Measurements from ENCODE around the gene ZNF667.

Gene ZNF667

DNA sequence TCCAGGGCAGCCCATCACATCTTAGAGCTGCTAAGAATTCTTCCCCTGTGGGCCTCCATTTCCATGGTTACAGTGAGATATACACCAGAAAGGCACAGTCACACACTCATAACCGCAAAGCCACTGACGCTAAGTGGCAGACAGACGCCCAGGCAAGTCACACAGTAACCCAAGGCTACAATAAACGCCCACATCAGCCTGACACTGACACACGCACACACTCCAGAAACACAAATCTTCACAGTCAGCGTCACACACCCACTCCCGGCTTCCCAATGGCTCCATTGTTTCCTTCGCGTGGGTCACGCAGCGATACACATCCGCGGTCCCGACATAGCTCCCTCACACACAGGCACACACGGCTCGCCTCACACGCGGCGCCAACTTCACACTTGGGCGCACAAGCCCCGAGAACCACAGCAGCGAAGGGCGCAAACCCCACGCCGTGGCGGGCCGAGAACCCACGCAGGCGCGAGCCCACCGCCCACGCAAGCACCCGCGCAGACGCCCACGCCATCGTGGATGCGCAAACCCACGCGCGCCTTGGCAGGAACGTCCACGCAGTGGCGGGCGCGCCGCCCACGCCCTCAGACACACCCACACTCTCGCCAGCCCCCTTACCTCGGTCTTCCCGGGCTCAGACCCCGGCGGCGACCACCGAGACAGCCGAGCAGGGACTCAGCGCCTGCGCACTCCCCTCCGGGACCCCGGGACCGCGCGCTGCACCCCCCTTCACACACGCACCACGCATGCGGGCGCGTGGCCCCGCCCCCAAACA is at the start of gene ZNF667:
ZNF667 (minus strand) TSS at position 695 of the 778 bp plus-strand sequence. CDS start 14,975 bp downstream, outside the sequence.
- Histone ChIP-seq H3K9me3 (ENCODE audit: control insufficient read depth in 2 of 2, low read length in 2 of 2) (peaks cover 0 to 2% of the 10 kb centered on the region in 2 donors), H3K4me1 (ENCODE audit: control insufficient read depth, insufficient read depth, low read length) (peaks cover 20% of the 10 kb centered on the region), H3K36me3 (ENCODE audit: control insufficient read depth in 2 of 2, insufficient read depth in 2 of 2, low read length in 2 of 2) (peaks cover 3 to 6% of the 10 kb centered on the region in 2 donors), H3K9ac (ENCODE audit: low read length in 2 of 2) (peak within 1 kb of the TSS; percentile 80 to 89), H3K4me3 (ENCODE audit: low read length in 2 of 2) (peak within 1 kb of the TSS; percentile 94 to 99), H3K27ac (ENCODE audit: low read length) (peak within 1 kb of the TSS; percentile 78), H3K27me3 (ENCODE audit: control insufficient read depth in 1 of 2, insufficient read depth in 2 of 2, low read length in 2 of 2) (no peaks in the 10 kb centered on the region)

DNA sequence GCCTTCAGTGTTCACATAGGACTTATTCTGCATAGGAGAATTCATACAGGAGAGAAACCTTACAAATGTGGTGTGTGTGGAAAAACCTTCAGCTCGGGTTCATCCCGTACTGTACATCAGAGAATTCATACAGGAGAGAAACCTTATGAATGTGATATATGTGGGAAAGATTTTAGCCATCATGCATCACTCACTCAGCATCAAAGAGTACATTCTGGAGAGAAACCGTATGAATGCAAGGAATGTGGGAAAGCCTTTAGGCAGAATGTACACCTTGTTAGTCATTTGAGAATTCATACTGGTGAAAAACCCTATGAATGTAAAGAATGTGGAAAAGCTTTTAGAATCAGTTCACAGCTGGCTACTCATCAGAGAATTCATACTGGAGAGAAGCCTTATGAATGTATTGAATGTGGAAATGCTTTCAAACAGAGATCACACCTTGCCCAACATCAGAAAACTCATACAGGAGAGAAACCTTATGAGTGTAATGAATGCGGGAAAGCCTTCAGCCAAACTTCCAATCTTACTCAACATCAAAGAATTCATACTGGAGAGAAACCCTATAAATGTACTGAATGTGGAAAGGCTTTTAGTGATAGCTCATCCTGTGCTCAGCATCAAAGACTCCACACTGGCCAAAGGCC is 48.2 kb upstream of the ZNF667 start:
- Histone ChIP-seq H3K9ac (ENCODE audit: low read length in 2 of 2) (no peak overlapping the region), H3K4me3 (ENCODE audit: low read length in 2 of 2) (peak overlapping the region in 1 of 2 donors; percentile 50), H3K27me3 (ENCODE audit: control insufficient read depth in 1 of 2, insufficient read depth in 2 of 2, low read length in 2 of 2) (no peaks in the 10 kb centered on the region), H3K4me1 (ENCODE audit: control insufficient read depth, insufficient read depth, low read length) (no peaks in the 10 kb centered on the region), H3K27ac (ENCODE audit: low read length) (no peak overlapping the region), H3K9me3 (ENCODE audit: control insufficient read depth in 2 of 2, low read length in 2 of 2) (peaks cover 61 to 72% of the 10 kb centered on the region in 2 donors), H3K36me3 (ENCODE audit: control insufficient read depth in 2 of 2, insufficient read depth in 2 of 2, low read length in 2 of 2) (peaks cover 15 to 33% of the 10 kb centered on the region in 2 donors)

DNA sequence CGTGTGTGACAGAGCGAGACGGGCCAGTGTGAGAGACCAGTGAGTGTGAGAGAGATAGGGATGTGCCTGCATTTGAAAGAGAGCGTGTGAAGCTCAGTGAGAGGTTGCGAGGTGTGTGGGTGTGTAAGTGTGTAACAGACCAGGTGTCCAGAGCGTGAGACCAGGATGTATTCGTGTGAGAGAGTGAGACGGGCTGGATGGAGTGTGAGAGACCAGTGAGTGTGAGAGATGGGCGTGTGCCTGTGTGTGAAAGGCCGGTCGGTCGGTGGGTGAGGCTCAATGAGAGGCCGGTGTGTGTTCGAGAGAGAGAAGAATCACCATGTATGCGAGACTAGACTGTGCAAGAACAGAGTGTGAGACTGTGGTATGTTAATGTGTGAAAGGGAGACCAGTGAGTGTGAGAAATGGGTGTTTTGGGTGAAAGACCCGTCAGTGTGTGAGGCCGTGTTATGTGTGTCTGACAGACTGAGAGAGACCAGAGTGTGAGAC is 31.2 kb upstream of the ZNF667 start:
- Histone ChIP-seq H3K27me3 (ENCODE audit: control insufficient read depth in 1 of 2, insufficient read depth in 2 of 2, low read length in 2 of 2) (no peaks in the 10 kb centered on the region), H3K9ac (ENCODE audit: low read length in 2 of 2) (peak overlapping the region; percentile 85 to 97), H3K9me3 (ENCODE audit: control insufficient read depth in 2 of 2, low read length in 2 of 2) (no peaks in the 10 kb centered on the region), H3K4me3 (ENCODE audit: low read length in 2 of 2) (peak overlapping the region; percentile 90 to 98), H3K4me1 (ENCODE audit: control insufficient read depth, insufficient read depth, low read length) (peaks cover 13% of the 10 kb centered on the region), H3K27ac (ENCODE audit: low read length) (peak overlapping the region; percentile 94), H3K36me3 (ENCODE audit: control insufficient read depth in 2 of 2, insufficient read depth in 2 of 2, low read length in 2 of 2) (peaks cover 3 to 6% of the 10 kb centered on the region in 2 donors)

DNA sequence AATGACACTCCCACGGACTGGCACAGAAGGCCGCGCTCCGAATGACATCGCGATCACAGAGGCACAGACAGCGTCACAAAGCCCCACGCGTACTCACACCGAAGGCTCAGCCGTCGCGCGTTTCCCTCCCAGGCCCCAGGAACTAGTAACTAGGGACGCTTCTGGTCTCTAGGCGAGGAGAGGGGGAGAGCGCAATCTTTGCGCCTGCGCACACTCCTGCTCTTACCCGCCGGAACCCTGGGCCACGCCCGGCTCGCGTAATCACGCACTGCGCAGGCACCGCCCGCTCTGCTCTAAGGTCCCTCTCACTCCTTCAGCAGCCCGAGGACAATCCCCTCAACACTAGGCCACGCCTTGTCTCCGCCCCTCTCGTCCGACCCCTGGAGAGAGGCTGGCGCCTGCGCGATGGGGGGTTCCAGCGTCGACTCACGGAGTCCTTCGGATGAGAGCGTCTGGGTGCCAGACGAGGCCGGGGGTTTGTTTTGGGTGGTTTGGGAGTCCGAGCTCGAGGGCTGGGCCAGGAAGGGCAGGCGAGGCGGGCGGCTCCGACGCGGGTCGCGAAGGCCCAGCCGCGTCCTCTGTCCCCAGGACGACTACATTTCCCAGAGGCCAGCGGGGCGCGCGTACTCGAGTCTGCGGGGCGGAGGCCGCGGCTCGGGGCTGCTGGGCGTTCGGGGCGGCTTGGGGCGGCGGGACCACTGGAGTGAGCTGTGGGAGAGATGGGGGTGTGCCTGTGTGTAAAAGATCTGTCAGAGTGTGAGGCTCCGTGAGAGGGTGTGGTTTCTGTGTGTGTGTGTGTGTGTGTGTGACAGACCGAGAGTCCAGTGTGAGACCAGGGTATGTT is 30.5 kb upstream of the ZNF667 start, which contains the start of gene ZNF471:
ZNF471 (plus strand) TSS at position 410 of the 844 bp plus-strand sequence. CDS start 3,717 bp downstream, outside the sequence.
- H3K4me3 ChIP-seq (ENCODE audit: low read length in 2 of 2): peak within 1 kb of the TSS; percentile 90 to 98
- H3K36me3 ChIP-seq (ENCODE audit: control insufficient read depth in 2 of 2, insufficient read depth in 2 of 2, low read length in 2 of 2): no peaks in the 10 kb centered on the region
- H3K9me3 ChIP-seq (ENCODE audit: control insufficient read depth in 2 of 2, low read length in 2 of 2): no peaks in the 10 kb centered on the region
- no peaks in the 10 kb centered on the region for H3K27me3 ChIP-seq (ENCODE audit: control insufficient read depth in 1 of 2, insufficient read depth in 2 of 2, low read length in 2 of 2)
- peak within 1 kb of the TSS; percentile 94 for H3K27ac ChIP-seq (ENCODE audit: low read length)
- H3K9ac ChIP-seq (ENCODE audit: low read length in 2 of 2): peak within 1 kb of the TSS; percentile 85 to 97
- peaks cover 13% of the 10 kb centered on the region for H3K4me1 ChIP-seq (ENCODE audit: control insufficient read depth, insufficient read depth, low read length)

DNA sequence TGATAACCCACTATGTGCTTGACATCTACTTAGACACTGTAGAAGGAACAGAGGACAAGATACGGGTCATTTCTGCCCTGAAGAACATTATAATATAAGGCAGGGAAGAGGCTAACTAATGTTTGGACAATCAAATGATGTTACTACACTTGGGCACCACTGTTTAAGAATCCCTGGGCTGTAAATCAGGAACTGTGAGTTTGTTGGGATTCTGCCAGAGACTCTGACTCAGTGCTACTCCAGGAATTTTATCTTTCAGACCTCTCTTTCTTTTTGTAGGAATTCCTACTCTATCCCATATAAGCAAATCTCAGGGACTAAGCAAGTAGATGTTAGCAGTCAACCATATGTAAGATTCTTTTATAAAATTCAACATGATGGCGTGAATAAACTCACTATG is 27.4 kb upstream of the ZNF667 start:
- no peaks in the 10 kb centered on the region for H3K9me3 ChIP-seq (ENCODE audit: control insufficient read depth in 2 of 2, low read length in 2 of 2)
- no peak overlapping the region for H3K4me3 ChIP-seq (ENCODE audit: low read length in 2 of 2)
- no peaks in the 10 kb centered on the region for H3K36me3 ChIP-seq (ENCODE audit: control insufficient read depth in 2 of 2, insufficient read depth in 2 of 2, low read length in 2 of 2)
- H3K4me1 ChIP-seq (ENCODE audit: control insufficient read depth, insufficient read depth, low read length): peaks cover 13% of the 10 kb centered on the region
- H3K9ac ChIP-seq (ENCODE audit: low read length in 2 of 2): no peak overlapping the region
- H3K27ac ChIP-seq (ENCODE audit: low read length): no peak overlapping the region
- H3K27me3 ChIP-seq (ENCODE audit: control insufficient read depth in 1 of 2, insufficient read depth in 2 of 2, low read length in 2 of 2): no peaks in the 10 kb centered on the region

DNA sequence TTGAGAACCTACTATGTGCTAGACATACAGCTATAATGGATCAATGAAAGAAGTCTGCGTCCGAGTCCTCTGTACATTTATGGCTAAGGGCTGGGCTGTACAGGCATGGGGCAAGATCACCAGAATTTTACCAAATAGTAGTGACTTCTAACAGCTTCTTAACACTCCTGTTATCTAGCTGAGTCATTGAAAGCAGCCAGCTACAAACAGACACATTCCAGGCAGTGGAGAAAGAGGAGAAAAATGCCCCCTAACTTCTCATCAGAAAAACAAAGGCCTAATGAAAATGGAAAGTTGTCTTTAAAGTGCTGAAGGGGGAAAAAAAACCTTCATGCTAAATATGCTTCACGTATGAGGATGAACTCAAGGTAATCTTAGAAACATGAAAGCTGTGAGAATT is 14.3 kb upstream of the ZNF667 start:
- Histone ChIP-seq H3K9me3 (ENCODE audit: control insufficient read depth in 2 of 2, low read length in 2 of 2) (peaks cover 0 to 6% of the 10 kb centered on the region in 2 donors), H3K27me3 (ENCODE audit: control insufficient read depth in 1 of 2, insufficient read depth in 2 of 2, low read length in 2 of 2) (no peaks in the 10 kb centered on the region), H3K4me3 (ENCODE audit: low read length in 2 of 2) (no peak overlapping the region)

DNA sequence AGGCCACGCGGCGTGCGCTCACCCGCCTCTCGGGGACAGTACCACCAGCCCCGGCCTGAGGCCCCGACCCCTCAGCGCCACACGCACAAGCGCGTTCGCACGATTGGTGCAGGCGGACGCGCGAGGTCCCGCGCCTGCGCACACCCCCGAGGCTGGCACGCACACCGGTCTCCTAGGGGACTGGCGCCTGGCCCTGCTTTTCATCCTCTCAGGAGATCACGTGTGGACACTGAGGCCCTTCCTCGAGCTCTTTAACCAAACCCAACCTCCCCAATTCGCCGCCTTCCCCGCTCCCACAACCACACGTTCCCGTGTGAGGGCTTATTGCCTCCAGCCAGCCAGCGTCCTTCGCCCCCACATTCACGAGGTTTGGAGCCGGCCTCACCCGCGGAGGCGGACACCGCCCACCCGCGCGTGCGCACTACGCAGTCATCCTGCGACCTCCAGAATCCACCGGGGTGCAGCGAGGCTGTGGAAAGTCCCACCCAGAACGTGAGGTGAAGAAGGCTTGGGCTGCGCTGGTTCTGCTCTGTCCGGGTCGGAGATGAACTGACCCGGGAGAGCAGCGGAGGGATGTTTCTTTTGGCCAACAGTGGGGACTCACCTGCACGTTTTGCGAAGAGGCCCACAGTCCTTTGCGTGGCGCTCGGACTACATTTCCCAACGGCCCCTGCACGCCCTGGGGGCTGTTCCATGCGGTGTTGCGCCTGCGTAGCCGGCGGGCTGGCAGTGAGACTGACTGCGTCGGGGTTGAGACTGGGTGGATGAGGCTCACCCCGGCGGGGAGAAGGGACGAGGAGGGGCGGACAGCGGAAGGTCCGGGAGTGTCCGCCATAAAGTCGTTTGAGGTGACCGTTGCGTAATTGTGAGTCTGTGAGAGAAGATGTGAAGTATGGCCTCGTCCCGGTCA is 539 bp upstream of the ZNF667 start:
- peak overlapping the region; percentile 78 for H3K27ac ChIP-seq (ENCODE audit: low read length)
- peaks cover under 1 to 2% of the 10 kb centered on the region in 2 donors for H3K9me3 ChIP-seq (ENCODE audit: control insufficient read depth in 2 of 2, low read length in 2 of 2)
- peak overlapping the region; percentile 94 to 99 for H3K4me3 ChIP-seq (ENCODE audit: low read length in 2 of 2)
- H3K27me3 ChIP-seq (ENCODE audit: control insufficient read depth in 1 of 2, insufficient read depth in 2 of 2, low read length in 2 of 2): no peaks in the 10 kb centered on the region
- peaks cover 20% of the 10 kb centered on the region for H3K4me1 ChIP-seq (ENCODE audit: control insufficient read depth, insufficient read depth, low read length)
- peak overlapping the region; percentile 80 to 89 for H3K9ac ChIP-seq (ENCODE audit: low read length in 2 of 2)
- H3K36me3 ChIP-seq (ENCODE audit: control insufficient read depth in 2 of 2, insufficient read depth in 2 of 2, low read length in 2 of 2): peaks cover 3 to 4% of the 10 kb centered on the region in 2 donors

More for the DNA sequence above, 14.3 kb upstream of the ZNF667 start:
- no peak overlapping the region for H3K9ac ChIP-seq (ENCODE audit: low read length in 2 of 2)
- H3K27ac ChIP-seq (ENCODE audit: low read length): no peak overlapping the region
- no peaks in the 10 kb centered on the region for H3K4me1 ChIP-seq (ENCODE audit: control insufficient read depth, insufficient read depth, low read length)
- peaks cover 11 to 15% of the 10 kb centered on the region in 2 donors for H3K36me3 ChIP-seq (ENCODE audit: control insufficient read depth in 2 of 2, insufficient read depth in 2 of 2, low read length in 2 of 2)

DNA sequence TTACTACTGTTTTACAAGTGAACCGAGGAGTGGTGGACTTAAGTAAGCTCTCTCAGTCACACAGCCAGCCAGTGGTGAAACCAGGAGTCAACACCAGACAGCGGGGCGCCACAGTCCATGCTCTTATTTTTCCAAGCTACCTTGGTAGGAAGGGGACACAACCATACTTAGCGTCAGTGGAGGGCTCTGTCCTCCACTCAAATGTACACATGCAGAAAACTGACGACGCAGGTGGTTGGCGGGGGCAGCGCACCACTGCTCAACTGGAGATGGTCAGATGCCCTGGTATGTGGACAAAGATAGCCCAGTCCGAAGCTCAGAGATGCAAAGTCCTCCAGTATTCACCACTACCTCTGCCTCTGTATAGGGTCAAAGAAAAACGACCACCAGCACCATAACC is 1.1 kb downstream of the ZNF667 start:
- no peak overlapping the region for H3K27ac ChIP-seq (ENCODE audit: low read length)
- H3K4me3 ChIP-seq (ENCODE audit: low read length in 2 of 2): peak overlapping the region; percentile 94 to 99
- no peaks in the 10 kb centered on the region for H3K9me3 ChIP-seq (ENCODE audit: control insufficient read depth in 2 of 2, low read length in 2 of 2)

DNA sequence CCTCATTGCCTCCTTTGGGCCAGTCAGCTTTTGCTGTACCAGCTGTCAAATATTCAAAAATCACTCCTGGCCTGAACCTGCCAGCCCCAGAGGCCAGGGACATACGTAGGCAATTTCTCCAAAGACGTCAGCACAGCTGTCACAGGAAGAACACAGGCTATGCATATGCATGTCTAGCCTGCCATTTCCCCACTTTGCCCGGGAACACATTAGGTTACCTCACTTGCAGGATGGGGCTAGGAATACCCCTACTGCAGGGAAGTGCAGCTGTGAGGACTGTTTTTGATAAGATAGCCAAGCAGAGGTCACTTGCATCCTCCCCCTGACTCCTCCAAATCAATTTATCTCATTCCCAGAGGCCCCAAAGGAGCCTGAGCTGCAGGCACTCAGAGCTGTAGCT is 2.8 kb downstream of the ZNF667 start:
- H3K27me3 ChIP-seq (ENCODE audit: control insufficient read depth in 1 of 2, insufficient read depth in 2 of 2, low read length in 2 of 2): no peaks in the 10 kb centered on the region
- peaks cover 19% of the 10 kb centered on the region for H3K4me1 ChIP-seq (ENCODE audit: control insufficient read depth, insufficient read depth, low read length)
- peaks cover 12 to 13% of the 10 kb centered on the region in 2 donors for H3K36me3 ChIP-seq (ENCODE audit: control insufficient read depth in 2 of 2, insufficient read depth in 2 of 2, low read length in 2 of 2)
- no peak overlapping the region for H3K27ac ChIP-seq (ENCODE audit: low read length)
- peaks cover 0 to 5% of the 10 kb centered on the region in 2 donors for H3K9me3 ChIP-seq (ENCODE audit: control insufficient read depth in 2 of 2, low read length in 2 of 2)
- no peak overlapping the region for H3K4me3 ChIP-seq (ENCODE audit: low read length in 2 of 2)
- H3K9ac ChIP-seq (ENCODE audit: low read length in 2 of 2): no peak overlapping the region

More for the DNA sequence above, 1.1 kb downstream of the ZNF667 start:
- Histone ChIP-seq H3K4me1 (ENCODE audit: control insufficient read depth, insufficient read depth, low read length) (peaks cover 20% of the 10 kb centered on the region), H3K27me3 (ENCODE audit: control insufficient read depth in 1 of 2, insufficient read depth in 2 of 2, low read length in 2 of 2) (no peaks in the 10 kb centered on the region), H3K9ac (ENCODE audit: low read length in 2 of 2) (no peak overlapping the region), H3K36me3 (ENCODE audit: control insufficient read depth in 2 of 2, insufficient read depth in 2 of 2, low read length in 2 of 2) (peaks cover 7 to 13% of the 10 kb centered on the region in 2 donors)
